Upper lobe of left lung (tissue), 4 donors: ENCODE measurements around the gene MYOZ2.

Source experiments
- CTCF ChIP-seq, 6 experiments: fragments of 450-650 bp in 4 of 6; fragments of 200-600 bp in 2 of 6; sonication (generic) in 2 of 6; IDR thresholded peaks; one replicate each; pipeline ENCODE4 v1.5.1; 2016 to 2019; ENCODE audit warnings: antibody characterized with exemption in 6 of 6
- EP300 ChIP-seq, 4 donors: sonication (generic); formaldehyde crosslinking; IDR thresholded peaks; one replicate each; pipeline ENCODE4 v1.5.1; 2017; ENCODE audit warnings: antibody characterized with exemption in 4 of 4, control low read depth in 2 of 4

DNA sequence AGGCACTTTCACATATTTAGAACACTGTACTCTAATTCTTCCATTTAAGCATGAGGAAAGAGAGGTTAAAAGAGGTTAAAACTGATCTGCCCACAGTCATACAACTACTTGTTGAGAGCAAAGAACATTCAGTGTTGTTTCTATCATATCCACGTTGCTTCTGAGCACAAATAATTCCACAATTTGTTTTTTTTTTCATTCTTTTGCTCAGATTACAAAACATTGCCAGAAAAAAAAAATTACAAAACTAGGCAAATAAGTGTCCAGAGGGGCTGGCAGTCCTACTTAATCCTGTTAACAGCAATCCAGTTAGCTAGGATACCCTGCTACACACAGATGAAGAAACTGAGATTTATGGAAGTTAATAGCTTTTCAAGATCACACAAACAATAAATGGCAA, 70.5 kb downstream of the MYOZ2 start:
- TF ChIP-seq CTCF (IDR thresholded peaks at IDR 0.05) (no peak), EP300 (IDR thresholded peaks at IDR 0.05) (no peak)
